Measurements from ENCODE around the gene PLXNA4. TPM values are rescaled to one million over a fixed set of nuclear protein-coding genes. Genes with fewer than 3 reads are reported as not detected.

PLXNA4 gene
- total RNA-seq, 4 donors from 2014 or later: 4.8 to 19.7 (median 10.7) TPM

- H3K27me3 ChIP-seq: no peaks in the 10 kb centered on the region
- no peak overlapping the region for H3K27ac ChIP-seq
- 62 to 68% methylated on average over 2 to 3 of the region's 3 CpGs for WGBS, 2 donors (ENCODE audit: low coverage in 1 of 2)
- no peak overlapping the region for H3K4me3 ChIP-seq
- no peak for ATAC-seq
- H3K4me1 ChIP-seq: no peaks in the 10 kb centered on the region
- H3K9me3 ChIP-seq: no peaks in the 10 kb centered on the region
- TF ChIP-seq POLR2AphosphoS5 (IDR thresholded peaks at IDR 0.05): no peak
- TF ChIP-seq POLR2A (IDR thresholded peaks at IDR 0.05): no peak
- no peak for TF ChIP-seq EP300 (IDR thresholded peaks at IDR 0.05)
- TF ChIP-seq, protein P1, sequence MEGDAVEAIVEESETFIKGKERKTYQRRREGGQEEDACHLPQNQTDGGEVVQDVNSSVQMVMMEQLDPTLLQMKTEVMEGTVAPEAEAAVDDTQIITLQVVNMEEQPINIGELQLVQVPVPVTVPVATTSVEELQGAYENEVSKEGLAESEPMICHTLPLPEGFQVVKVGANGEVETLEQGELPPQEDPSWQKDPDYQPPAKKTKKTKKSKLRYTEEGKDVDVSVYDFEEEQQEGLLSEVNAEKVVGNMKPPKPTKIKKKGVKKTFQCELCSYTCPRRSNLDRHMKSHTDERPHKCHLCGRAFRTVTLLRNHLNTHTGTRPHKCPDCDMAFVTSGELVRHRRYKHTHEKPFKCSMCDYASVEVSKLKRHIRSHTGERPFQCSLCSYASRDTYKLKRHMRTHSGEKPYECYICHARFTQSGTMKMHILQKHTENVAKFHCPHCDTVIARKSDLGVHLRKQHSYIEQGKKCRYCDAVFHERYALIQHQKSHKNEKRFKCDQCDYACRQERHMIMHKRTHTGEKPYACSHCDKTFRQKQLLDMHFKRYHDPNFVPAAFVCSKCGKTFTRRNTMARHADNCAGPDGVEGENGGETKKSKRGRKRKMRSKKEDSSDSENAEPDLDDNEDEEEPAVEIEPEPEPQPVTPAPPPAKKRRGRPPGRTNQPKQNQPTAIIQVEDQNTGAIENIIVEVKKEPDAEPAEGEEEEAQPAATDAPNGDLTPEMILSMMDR (IDR thresholded peaks at IDR 0.05): no peak
- H3K36me3 ChIP-seq: no peaks in the 10 kb centered on the region
These were observed 18.7 kb downstream of the PLXNA4 start for GRCh38 chr7:132557489-132558044.

- Histone ChIP-seq H3K9me3 (peaks cover 0 to 26% (median 0%) of the 10 kb centered on the region in 3 donors), H3K4me1 (no peaks in the 10 kb centered on the region), H3K36me3 (peaks cover 0 to 6% of the 10 kb centered on the region in 2 donors), H3K4me3 (no peak overlapping the region), H3K27me3 (no peaks in the 10 kb centered on the region), H3K27ac (no peak overlapping the region)
- no peak for TF ChIP-seq POLR2AphosphoS5 (IDR thresholded peaks at IDR 0.05)
- ATAC-seq: no peak
- whole genome bisulfite sequencing, 2 donors (ENCODE audit: low coverage in 1 of 2): 63% methylated on average over 4 of the region's 4 CpGs; no CpG with 5 or more reads in 1 of the 2 donors
These were observed 21.8 kb downstream of the PLXNA4 start for GRCh38 chr7:132554446-132554845.

DNA sequence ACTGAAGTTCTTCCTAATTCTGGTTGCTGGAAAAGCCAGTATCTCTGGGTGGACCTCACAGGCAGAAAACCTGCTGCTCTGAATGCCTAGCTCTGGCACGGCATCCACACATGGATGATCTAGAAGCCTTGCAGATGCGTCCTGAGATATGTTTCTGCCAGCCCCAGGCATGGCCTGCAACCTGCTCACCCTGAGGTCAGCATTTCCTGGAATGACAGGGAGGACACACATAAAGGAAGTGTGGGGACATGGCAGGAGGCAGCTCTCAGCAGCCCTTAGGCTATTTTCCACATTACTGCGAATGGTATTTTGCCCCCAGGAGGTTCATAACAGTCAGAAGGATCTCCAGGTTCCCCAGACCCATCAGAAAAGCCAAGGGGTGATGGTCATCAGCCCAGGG is 23.2 kb downstream of the PLXNA4 start:
- peaks cover 0 to 26% (median 0%) of the 10 kb centered on the region in 3 donors for H3K9me3 ChIP-seq
- 80% methylated on average over 1 of the region's 3 CpGs; no CpG with 5 or more reads in 1 of the 2 donors for WGBS, 2 donors (ENCODE audit: low coverage in 1 of 2)
- H3K4me1 ChIP-seq: no peaks in the 10 kb centered on the region
- ATAC-seq: no peak
- TF ChIP-seq EP300 (IDR thresholded peaks at IDR 0.05) (no peak), POLR2AphosphoS5 (IDR thresholded peaks at IDR 0.05) (no peak), POLR2A (IDR thresholded peaks at IDR 0.05) (no peak)
- TF ChIP-seq, protein P1 (IDR thresholded peaks at IDR 0.05): no peak
- no peak overlapping the region for H3K4me3 ChIP-seq
- H3K36me3 ChIP-seq: peaks cover 0 to 6% of the 10 kb centered on the region in 2 donors
- H3K27me3 ChIP-seq: no peaks in the 10 kb centered on the region
- H3K27ac ChIP-seq: no peak overlapping the region

GRCh38 chr7:132551886-132552285 is 24.4 kb downstream of the PLXNA4 start:
- Histone ChIP-seq H3K4me3 (no peak overlapping the region), H3K9me3 (peaks cover 0 to 26% (median 0%) of the 10 kb centered on the region in 3 donors), H3K27me3 (no peaks in the 10 kb centered on the region), H3K36me3 (peaks cover 0 to 6% of the 10 kb centered on the region in 2 donors), H3K4me1 (no peaks in the 10 kb centered on the region), H3K27ac (no peak overlapping the region)
- TF ChIP-seq EP300 (IDR thresholded peaks at IDR 0.05) (no peak), POLR2A (IDR thresholded peaks at IDR 0.05) (no peak), POLR2AphosphoS5 (IDR thresholded peaks at IDR 0.05) (no peak)
- TF ChIP-seq, protein P1 (IDR thresholded peaks at IDR 0.05): no peak
- no peak for ATAC-seq
- WGBS, 2 donors (ENCODE audit: low coverage in 1 of 2): 37 to 40% methylated on average over 1 to 3 of the region's 3 CpGs

DNA sequence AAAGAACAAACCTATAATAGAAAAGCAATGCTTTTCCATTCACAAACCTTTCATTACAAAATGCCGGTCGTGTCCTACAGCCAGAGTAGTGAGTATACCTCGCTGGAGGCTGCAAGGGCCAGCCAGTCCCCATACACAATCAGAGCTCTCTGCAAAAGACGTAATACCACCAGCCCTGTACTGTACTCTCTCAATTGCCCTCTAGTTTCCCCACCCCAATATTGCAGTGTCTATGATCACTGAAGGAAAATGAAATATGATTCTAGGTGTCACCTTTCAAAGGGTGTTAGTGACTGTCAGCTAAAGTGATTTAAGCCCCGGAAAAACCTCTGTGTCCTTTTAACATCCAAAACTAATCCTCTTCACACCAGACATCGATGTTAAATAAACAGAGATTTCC is 24.8 kb downstream of the PLXNA4 start:
- H3K36me3 ChIP-seq: peaks cover 0 to 6% of the 10 kb centered on the region in 2 donors
- TF ChIP-seq POLR2AphosphoS5 (IDR thresholded peaks at IDR 0.05) (no peak), EP300 (IDR thresholded peaks at IDR 0.05) (no peak), POLR2A (IDR thresholded peaks at IDR 0.05) (no peak)
- TF ChIP-seq, protein P1 (IDR thresholded peaks at IDR 0.05): no peak
- peaks cover 0 to 26% (median 0%) of the 10 kb centered on the region in 3 donors for H3K9me3 ChIP-seq
- H3K4me1 ChIP-seq: no peaks in the 10 kb centered on the region
- H3K27ac ChIP-seq: no peak overlapping the region
- ATAC-seq: no peak
- 65 to 75% methylated on average over 6 of the region's 6 CpGs for WGBS, 2 donors (ENCODE audit: low coverage in 1 of 2)
- H3K27me3 ChIP-seq: no peaks in the 10 kb centered on the region
- H3K4me3 ChIP-seq: no peak overlapping the region

All from gastroesophageal sphincter (tissue), 4 donors.